HepG2 (cell line): Measurements from ENCODE around the gene GPHN. TPM values are rescaled to one million over a fixed set of nuclear protein-coding genes. Genes with fewer than 3 reads are reported as not detected.

Experiments used
- ATAC-seq: fragments of 200-7000 bp; cut with Tn5 transposase; 3 replicates; pipeline ENCODE4 v1.9.1; 2020; ENCODE audit warnings: mild to moderate bottlenecking, moderate library complexity
- BruUV-seq: library from RNA; stranded (reverse); fragments of 400-500 nt; replicated peaks from 2 replicates; lab custom pipeline; 2021; lab: Mats Ljungman, UMichigan
- CTCF ChIA-PET: fragments of 300-600 bp; formaldehyde crosslinking; extraction: SDS; loops from one replicate; lab custom pipeline; 2021; ENCODE audit warnings: low total read pairs, inconsistent platforms, low intra/inter-chr PET ratio; lab: Yijun Ruan, JAX
- POLR2A ChIA-PET: fragments of 350-600 bp; sonication (Branson Sonifier 250); formaldehyde crosslinking; loops from one replicate; lab custom pipeline; 2020; ENCODE audit warnings: antibody characterized with exemption, inconsistent platforms; lab: Yijun Ruan, JAX
- DNase-seq: peaks from one replicate; pipeline ENCODE4 v3.0.0-alpha.2; 2015; ENCODE audit warnings: low spot score
- FAIRE-seq: peaks from 3 replicates; lab custom pipeline; 2011; peaks lifted over from hg19 to GRCh38; lab: Jason Lieb, UNC
- H2AFZ ChIP-seq: one replicate; pipeline ENCODE4 v1.6.1; 2011; ENCODE audit warnings: low read length, inconsistent platforms
- H3K27ac ChIP-seq: fragments of 300-600 bp; 3 replicates; pipeline ENCODE4 v1.8.0; 2011; ENCODE audit warnings: mixed run types, mild to moderate bottlenecking, mixed read lengths, low read length, inconsistent platforms; ENCODE audit not compliant: insufficient read depth; ENCODE audit errors: extremely low read length
- H3K27me3 ChIP-seq, 2 experiments: fragments of 200-600 bp in 1 of 2; 2 replicates in 1 of 2; 3 replicates in 1 of 2; pipeline versions ENCODE4 v1.6.0 to v1.8.0; 2011; ENCODE audit warnings: low read length in 2 of 2, mild to moderate bottlenecking in 2 of 2, moderate library complexity in 2 of 2, inconsistent platforms in 1 of 2; ENCODE audit not compliant: insufficient read depth in 2 of 2, control insufficient read depth in 1 of 2
- H3K36me3 ChIP-seq, 2 experiments: fragments of 200-600 bp in 1 of 2; replicated peaks in 1 of 2; 2 replicates in 1 of 2; 3 replicates in 1 of 2; pipeline versions ENCODE4 v1.5.1 to v1.8.0; 2011; ENCODE audit warnings: low read length in 2 of 2, inconsistent platforms in 1 of 2; ENCODE audit not compliant: insufficient read depth in 2 of 2, control insufficient read depth in 1 of 2
- H3K4me1 ChIP-seq: 2 replicates; pipeline ENCODE4 v1.5.1; 2012; ENCODE audit warnings: low read length, inconsistent platforms; ENCODE audit not compliant: insufficient read depth
- H3K4me2 ChIP-seq: 2 replicates; pipeline ENCODE4 v1.6.0; 2011; ENCODE audit warnings: low read depth, low read length, inconsistent platforms
- H3K4me3 ChIP-seq, 3 experiments: fragments of 200-600 bp in 1 of 3; sonication (generic), shearing (Covaris generic) in 1 of 3; replicated peaks in 1 of 3; 2 replicates each; pipeline ENCODE4 v1.5.1; 2011 to 2016; ENCODE audit warnings: low read length in 3 of 3, inconsistent platforms in 2 of 3, low read depth in 2 of 3, mild to moderate bottlenecking in 2 of 3, control low read depth in 1 of 3, mixed read lengths in 1 of 3; ENCODE audit not compliant: insufficient read depth in 1 of 3
- H3K79me2 ChIP-seq: one replicate; pipeline ENCODE4 v1.6.1; 2011; ENCODE audit warnings: low read length, inconsistent platforms; ENCODE audit not compliant: insufficient read depth
- H3K9ac ChIP-seq: 2 replicates; pipeline ENCODE4 v1.6.0; 2011; ENCODE audit warnings: mild to moderate bottlenecking, low read depth, low read length, inconsistent platforms; ENCODE audit not compliant: insufficient read depth
- H3K9me3 ChIP-seq: 2 replicates; pipeline ENCODE4 v1.5.1; 2012; ENCODE audit warnings: mild to moderate bottlenecking, low read length
- H4K20me1 ChIP-seq: 2 replicates; pipeline ENCODE4 v1.6.0; 2011; ENCODE audit warnings: inconsistent platforms, mild to moderate bottlenecking, low read length, moderate library complexity; ENCODE audit not compliant: insufficient read depth
- CSRNP2 ChIP-seq: sonication (generic); formaldehyde crosslinking; conservative IDR thresholded peaks from 2 replicates; pipeline ENCODE4 v1.8.0; 2022; ENCODE audit warnings: low read depth, missing genetic modification reagents
- ELF1 ChIP-seq: sonication (generic); formaldehyde crosslinking; IDR thresholded peaks from 2 replicates; pipeline ENCODE4 v1.4.0; 2020; ENCODE audit warnings: missing genetic modification reagents
- GZF1 ChIP-seq: sonication (generic); formaldehyde crosslinking; IDR thresholded peaks from 2 replicates; pipeline ENCODE4 v1.5.1; 2020; ENCODE audit warnings: mild to moderate bottlenecking, missing genetic modification reagents
- HDAC2 ChIP-seq: sonication (generic); formaldehyde crosslinking; IDR thresholded peaks from 2 replicates; pipeline ENCODE4 v1.4.0; 2020; ENCODE audit warnings: missing genetic modification reagents
- MXD4 ChIP-seq: IDR thresholded peaks from 2 replicates; pipeline ENCODE4 v1.6.1; 2016; ENCODE audit warnings: mild to moderate bottlenecking, missing biosample characterization, missing genetic modification reagents
- NFYB ChIP-seq: sonication (generic); formaldehyde crosslinking; IDR thresholded peaks from 2 replicates; pipeline ENCODE4 v1.4.0; 2020; ENCODE audit warnings: missing genetic modification reagents
- PHF21A ChIP-seq: sonication (generic); formaldehyde crosslinking; IDR thresholded peaks from 2 replicates; pipeline ENCODE4 v1.5.0; 2020; ENCODE audit warnings: mild to moderate bottlenecking, missing genetic modification reagents
- SAP130 ChIP-seq: IDR thresholded peaks from 2 replicates; pipeline ENCODE4 v1.6.1; 2016; ENCODE audit warnings: low read depth
- SETDB1 ChIP-seq: sonication (generic); formaldehyde crosslinking; IDR thresholded peaks from 2 replicates; pipeline ENCODE4 v1.5.1; 2020; ENCODE audit warnings: missing genetic modification reagents, mild to moderate bottlenecking, borderline replicate concordance
- SMYD3 ChIP-seq: sonication (generic); formaldehyde crosslinking; IDR thresholded peaks from 2 replicates; pipeline ENCODE4 v1.8.1; 2023; ENCODE audit warnings: mild to moderate bottlenecking, missing genetic modification reagents
- SUZ12 ChIP-seq: fragments of 150-350 bp; IDR thresholded peaks from 2 replicates; pipeline ENCODE4 v1.6.1; 2014; ENCODE audit warnings: low read depth, low read length
- TARDBP ChIP-seq: sonication (generic); formaldehyde crosslinking; IDR thresholded peaks from 2 replicates; pipeline ENCODE4 v1.8.0; 2022; ENCODE audit warnings: mild to moderate bottlenecking, missing genetic modification reagents
- ZNF33A ChIP-seq: sonication (generic); formaldehyde crosslinking; IDR thresholded peaks from 2 replicates; pipeline ENCODE4 v1.5.1; 2020; ENCODE audit warnings: missing genetic modification reagents, mild to moderate bottlenecking, moderate library complexity, borderline replicate concordance
- ZNF343 ChIP-seq: sonication (generic); formaldehyde crosslinking; IDR thresholded peaks from 2 replicates; pipeline ENCODE4 v1.4.0; 2020; ENCODE audit warnings: mild to moderate bottlenecking, missing genetic modification reagents
- ZNF382 ChIP-seq: sonication (generic); formaldehyde crosslinking; IDR thresholded peaks from 2 replicates; pipeline ENCODE4 v1.5.0; 2020; ENCODE audit warnings: missing genetic modification reagents, mild to moderate bottlenecking, borderline replicate concordance
- ZNF451 ChIP-seq: sonication (generic); formaldehyde crosslinking; IDR thresholded peaks from 2 replicates; pipeline ENCODE4 v1.5.0; 2020; ENCODE audit warnings: mild to moderate bottlenecking, missing genetic modification reagents
- ZNF570 ChIP-seq: sonication (generic); formaldehyde crosslinking; IDR thresholded peaks from 2 replicates; pipeline ENCODE4 v1.4.0; 2020; ENCODE audit warnings: mild to moderate bottlenecking, missing genetic modification reagents, borderline replicate concordance
- ZNF629 ChIP-seq: sonication (generic); formaldehyde crosslinking; conservative IDR thresholded peaks from 2 replicates; pipeline ENCODE4 v1.5.0; 2020; ENCODE audit warnings: missing genetic modification reagents
- ZNF639 ChIP-seq: conservative IDR thresholded peaks from 2 replicates; pipeline ENCODE4 v1.6.1; 2018; ENCODE audit warnings: missing genetic modification reagents
- ZNF841 ChIP-seq: sonication (generic); formaldehyde crosslinking; IDR thresholded peaks from 2 replicates; pipeline ENCODE4 v1.8.1; 2023; ENCODE audit warnings: missing genetic modification reagents, borderline replicate concordance
- WGBS: methylation state at CpG from one replicate; pipeline ENCODE4 v1.1.6; 2017; ENCODE audit warnings: low lambda C conversion rate; 5-methylcytosine and 5-hydroxymethylcytosine counted together
- in situ Hi-C: cut with HindIII; loops from 2 replicates; pipeline ENCODE4 v1.10.0; 2017; ENCODE audit warnings: low pct_unique_long_range_greater_than_20kb; ENCODE audit not compliant: extremely low pct_ligation_motif_present
- intact Hi-C: fragments of 100-400 bp; cut with micrococcal nuclease; formaldehyde crosslinking; loops from one replicate; pipeline ENCODE4 v1.10.0; 2022; ENCODE audit not compliant: unreplicated experiment
- polyA plus RNA-seq, 8 experiments: library from polyadenylated mRNA; depleted of rRNA in 3 of 8; stranded (reverse) in 7 of 8; unstranded in 1 of 8; fragments of >200 nt; fragmentation: Illumina TruSeq in 4 of 8; extraction: Trizol in 4 of 8; gene quantifications; 2 replicates each; pipeline versions ENCODE4 v1.2.1 to v1.2.3, GENCODE V29; 2011 to 2016; ENCODE audit warnings: low read depth in 4 of 8, missing spikeins in 1 of 8, mixed read lengths in 1 of 8; ENCODE audit not compliant: insufficient read depth in 1 of 8
- total RNA-seq, 5 experiments: library from RNA; depleted of rRNA; stranded (reverse); fragments of >200 nt; fragmentation: Illumina TruSeq; extraction: Trizol; gene quantifications; 2 replicates each; pipeline ENCODE4 v1.2.3, GENCODE V29; 2016; ENCODE audit warnings: low read depth in 1 of 5

The GPHN gene
- total and polyA plus RNA-seq, 2 of the 13 experiments (the other 11 are each of a cell fraction or from before 2014, with no cell fraction given) = 12.7 to 19.2 TPM

GRCh38 chr14:66965831-66966230 is 457.9 kb downstream of the GPHN start:
- Histone ChIP-seq H4K20me1 (no peaks in the 10 kb centered on the region), H3K9ac (no peak overlapping the region), H3K36me3 (peaks cover 0 to 6% of the 10 kb centered on the region in 2 experiments; a peak in 2 of 5 replicates), H3K27me3 (no peaks in the 10 kb centered on the region), H3K4me1 (no peaks in the 10 kb centered on the region), H3K79me2 (no peaks in the 10 kb centered on the region), H3K9me3 (no peaks in the 10 kb centered on the region), H2AFZ (no peak overlapping the region), H3K4me2 (no peak overlapping the region), H3K4me3 (no peak overlapping the region)
- ChIA-PET CTCF (no interaction called here), POLR2A (no interaction called here)
- BruUV-seq = no TSS peak
- intact Hi-C loops = no loop called here
- DNase-seq = no peak
- no peak for FAIRE-seq
- no peak for ATAC-seq
- no peak for TF ChIP-seq ZNF841 (CRISPR knock-in tag)
- no peak for TF ChIP-seq SETDB1 (CRISPR knock-in tag)
- TF ChIP-seq ZNF629 = no peak
- TF ChIP-seq SMYD3 (CRISPR knock-in tag) = no peak
- TF ChIP-seq PHF21A = no peak
- no peak for TF ChIP-seq TARDBP (CRISPR knock-in tag)
- TF ChIP-seq, all 625 proteins: peak for 0
- no peak overlapping the region for H3K27ac ChIP-seq
- in situ Hi-C loops = no loop called here

GRCh38 chr14:66972469-66972868 is 464.5 kb downstream of the GPHN start:
- ATAC-seq = no peak
- no peak for FAIRE-seq
- TF ChIP-seq ZNF639 (CRISPR knock-in tag) (no peak), ZNF33A (CRISPR knock-in tag) (no peak), NFYB (no peak), ELF1 (CRISPR knock-in tag) (no peak), SAP130 (CRISPR knock-in tag) (no peak), GZF1 (CRISPR knock-in tag) (no peak), HDAC2 (CRISPR knock-in tag) (no peak), SUZ12 (no peak), ZNF382 (CRISPR knock-in tag) (no peak), MXD4 (CRISPR knock-in tag) (no peak), CSRNP2 (CRISPR knock-in tag) (no peak), ZNF451 (CRISPR knock-in tag) (no peak), ZNF343 (CRISPR knock-in tag) (no peak), ZNF570 (CRISPR knock-in tag) (no peak)

More at GRCh38 chr14:66972469-66972868, 464.5 kb downstream of the GPHN start:
- no peak overlapping the region for H3K9ac ChIP-seq
- intact Hi-C loops = no loop called here
- H3K79me2 ChIP-seq = no peaks in the 10 kb centered on the region
- no TSS peak for BruUV-seq
- no peak overlapping the region for H2AFZ ChIP-seq
- no peaks in the 10 kb centered on the region for H3K4me1 ChIP-seq
- H3K27ac ChIP-seq = no peak overlapping the region
- no peak overlapping the region for H3K4me2 ChIP-seq
- ChIA-PET CTCF (no interaction called here), POLR2A (no interaction called here)
- H3K9me3 ChIP-seq = no peaks in the 10 kb centered on the region
- H3K36me3 ChIP-seq = peaks cover 0 to 8% of the 10 kb centered on the region in 2 experiments; a peak in 1 of 5 replicates
- WGBS = 95% methylated on average over 1 of the region's 1 CpG
- in situ Hi-C loops = no loop called here
- no peaks in the 10 kb centered on the region for H4K20me1 ChIP-seq
- no peaks in the 10 kb centered on the region for H3K27me3 ChIP-seq
- no peak overlapping the region for H3K4me3 ChIP-seq
- no peak for DNase-seq
